ENCODE results near the gene THBS3.
A peak's percentile ranks its signal among the peaks of the same experiment; 100 is the strongest.
"Not testable (repeated sequence)": the region's sequence is repeated elsewhere in the genome, so short reads cannot be mapped to it uniquely, and the experiment has no call there.

The THBS3 gene

GRCh38 chr1:155207806-155208540 lies at the start of gene THBS3:
Gene THBS3 (minus strand): TSS chr1:155207897. CDS start chr1:155207876, 21 bp downstream.
- DNase-seq, result no peak

- DNase-seq, result no peak
Measured at GRCh38 chr1:155256058-155256852, 48.6 kb upstream of the THBS3 start.

GRCh38 chr1:155255243-155256007 lies 47.7 kb upstream of the THBS3 start, which contains the start of gene ENTREP3:
Gene ENTREP3 (minus strand): TSS chr1:155255483. CDS start chr1:155254877, 606 bp downstream.
- DNase-seq, result peak; percentile 78

GRCh38 chr1:155254714-155255242 lies 47.1 kb upstream of the THBS3 start:
- DNase-seq, result no peak

- DNase-seq, result no peak
Measured at GRCh38 chr1:155254228-155254713, 46.6 kb upstream of the THBS3 start.

GRCh38 chr1:155253797-155254196 lies 46.1 kb upstream of the THBS3 start:
- no peak for DNase-seq

GRCh38 chr1:155253208-155253607 lies 45.5 kb upstream of the THBS3 start:
- no peak for DNase-seq

GRCh38 chr1:155251566-155251965 lies 43.9 kb upstream of the THBS3 start:
- DNase-seq, result no peak

- peak; percentile 97 for DNase-seq
Measured at GRCh38 chr1:155250633-155251449, 43.1 kb upstream of the THBS3 start.

- DNase-seq, result no peak
Measured at GRCh38 chr1:155250246-155250632, 42.5 kb upstream of the THBS3 start.

GRCh38 chr1:155247667-155248553 lies 40.2 kb upstream of the THBS3 start:
- no peak for DNase-seq

GRCh38 chr1:155246796-155247195 lies 39.1 kb upstream of the THBS3 start:
- not testable (repeated sequence) for DNase-seq

GRCh38 chr1:155245163-155245524 lies 37.4 kb upstream of the THBS3 start:
- no peak for DNase-seq

- DNase-seq, result peak; percentile 92
Measured at GRCh38 chr1:155244368-155245162, 36.9 kb upstream of the THBS3 start.

- no peak for DNase-seq
Measured at GRCh38 chr1:155242805-155243358, 35.2 kb upstream of the THBS3 start.

- no peak for DNase-seq
Measured at GRCh38 chr1:155241841-155242264, 34.2 kb upstream of the THBS3 start.

- peak; percentile 77 for DNase-seq
Measured at GRCh38 chr1:155241069-155241679, 33.5 kb upstream of the THBS3 start.

- DNase-seq, result no peak
Measured at GRCh38 chr1:155236451-155236850, 28.8 kb upstream of the THBS3 start.

- not testable (repeated sequence) for DNase-seq
Measured at GRCh38 chr1:155235375-155235774, 27.7 kb upstream of the THBS3 start.
